Measurements from ENCODE around the gene SCYL3. TPM values are rescaled to one million over a fixed set of nuclear protein-coding genes. Genes with fewer than 3 reads are reported as not detected.
A peak's percentile ranks its signal among the peaks of the same experiment; 100 is the strongest.

Gene SCYL3
- total RNA-seq, 2 donors from 2014 or later, result 7.0 to 7.3 TPM

DNA sequence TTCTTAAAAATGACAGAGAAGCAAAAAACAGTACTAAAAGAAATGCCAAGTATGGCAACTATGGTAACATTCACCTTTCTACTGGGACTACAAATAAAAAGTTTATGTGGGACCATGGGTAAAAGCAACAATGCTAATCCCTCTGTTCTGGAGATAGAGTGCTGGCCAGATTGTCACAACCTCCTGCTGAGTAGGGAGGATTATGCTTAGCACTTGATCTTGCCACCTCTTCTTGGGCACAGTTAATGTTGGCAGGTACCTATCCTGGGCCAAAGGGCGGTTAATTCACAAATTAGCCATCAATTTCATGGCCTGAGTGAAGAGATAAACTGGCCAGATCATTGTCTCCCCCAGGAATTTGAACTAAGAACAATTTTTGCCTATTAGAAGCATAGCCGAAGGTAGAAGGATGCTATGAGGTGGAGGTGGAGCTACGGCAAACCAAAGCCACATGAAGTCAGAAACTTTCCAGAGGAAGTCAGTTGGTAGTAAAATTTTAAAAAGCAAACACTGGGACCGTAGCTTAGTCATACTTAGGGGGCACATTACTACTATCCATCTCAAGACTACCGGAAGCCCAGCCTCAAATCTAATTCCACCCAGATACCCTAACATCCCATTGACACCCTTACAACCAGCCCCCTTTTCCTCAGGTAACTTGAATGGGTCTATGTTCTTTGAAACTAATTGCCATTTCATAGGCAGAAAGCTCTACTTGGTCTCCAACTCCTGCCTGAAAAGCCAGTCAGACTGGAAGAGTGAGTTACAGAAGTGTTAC, 2.7 kb downstream of the SCYL3 start:
- Histone ChIP-seq H3K9me3 (no peaks in the 10 kb centered on the region), H3K36me3 (replicated peaks in 1 of 2; ENCODE audit: insufficient read depth in 1 of 2, low read depth in 2 of 2) (peaks cover 0 to 6% of the 10 kb centered on the region in 2 donors), H3K27me3 (no peaks in the 10 kb centered on the region), H3K4me3 (no peak overlapping the region), H3K27ac (peak overlapping the region; percentile 66 to 99 (median 98)), H3K4me1 (peaks cover 50% of the 10 kb centered on the region)
- 8 to 14% methylated on average over 5 of the region's 5 CpGs for WGBS, 2 donors
- intact Hi-C loops (cut with DNase I), result no loop called here
- no peak for ATAC-seq
- no peak for TF ChIP-seq POLR2A (IDR thresholded peaks at IDR 0.05)
- TF ChIP-seq, protein P1, sequence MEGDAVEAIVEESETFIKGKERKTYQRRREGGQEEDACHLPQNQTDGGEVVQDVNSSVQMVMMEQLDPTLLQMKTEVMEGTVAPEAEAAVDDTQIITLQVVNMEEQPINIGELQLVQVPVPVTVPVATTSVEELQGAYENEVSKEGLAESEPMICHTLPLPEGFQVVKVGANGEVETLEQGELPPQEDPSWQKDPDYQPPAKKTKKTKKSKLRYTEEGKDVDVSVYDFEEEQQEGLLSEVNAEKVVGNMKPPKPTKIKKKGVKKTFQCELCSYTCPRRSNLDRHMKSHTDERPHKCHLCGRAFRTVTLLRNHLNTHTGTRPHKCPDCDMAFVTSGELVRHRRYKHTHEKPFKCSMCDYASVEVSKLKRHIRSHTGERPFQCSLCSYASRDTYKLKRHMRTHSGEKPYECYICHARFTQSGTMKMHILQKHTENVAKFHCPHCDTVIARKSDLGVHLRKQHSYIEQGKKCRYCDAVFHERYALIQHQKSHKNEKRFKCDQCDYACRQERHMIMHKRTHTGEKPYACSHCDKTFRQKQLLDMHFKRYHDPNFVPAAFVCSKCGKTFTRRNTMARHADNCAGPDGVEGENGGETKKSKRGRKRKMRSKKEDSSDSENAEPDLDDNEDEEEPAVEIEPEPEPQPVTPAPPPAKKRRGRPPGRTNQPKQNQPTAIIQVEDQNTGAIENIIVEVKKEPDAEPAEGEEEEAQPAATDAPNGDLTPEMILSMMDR (IDR thresholded peaks at IDR 0.05), result no peak
- peak; percentile 35 to 72 (median 60) for DNase-seq

- DNase-seq (no peak), ATAC-seq (no peak)
- intact Hi-C loops (cut with DNase I), result no loop called here
- 90 to 93% methylated on average over 2 of the region's 2 CpGs for WGBS, 2 donors
- Histone ChIP-seq H3K9me3 (no peaks in the 10 kb centered on the region), H3K4me3 (no peak overlapping the region), H3K36me3 (replicated peaks in 1 of 2; ENCODE audit: insufficient read depth in 1 of 2, low read depth in 2 of 2) (peaks cover 0 to 6% of the 10 kb centered on the region in 2 donors), H3K27ac (peak overlapping the region in 2 of 4 donors; percentile 98 to 99), H3K27me3 (no peaks in the 10 kb centered on the region), H3K4me1 (peaks cover 49% of the 10 kb centered on the region)
- TF ChIP-seq, protein P1 (IDR thresholded peaks at IDR 0.05), result no peak
- TF ChIP-seq POLR2A (IDR thresholded peaks at IDR 0.05), result no peak
Observed at GRCh38 chr1:169889871-169890270, 3.8 kb downstream of the SCYL3 start.

- Histone ChIP-seq H3K27me3 (no peaks in the 10 kb centered on the region), H3K36me3 (replicated peaks in 1 of 2; ENCODE audit: insufficient read depth in 1 of 2, low read depth in 2 of 2) (peaks cover 0 to 6% of the 10 kb centered on the region in 2 donors), H3K9me3 (no peaks in the 10 kb centered on the region), H3K27ac (no peak overlapping the region), H3K4me3 (no peak overlapping the region), H3K4me1 (peaks cover 34% of the 10 kb centered on the region)
- TF ChIP-seq POLR2A (IDR thresholded peaks at IDR 0.05), result no peak
- TF ChIP-seq, protein P1 (IDR thresholded peaks at IDR 0.05), result no peak
- intact Hi-C loops (cut with DNase I), result no loop called here
- 93% methylated on average over 2 of the region's 2 CpGs for WGBS, 2 donors
- no peak for DNase-seq
- no peak for ATAC-seq
Observed at GRCh38 chr1:169886931-169887330, 6.8 kb downstream of the SCYL3 start.

- Histone ChIP-seq H3K9me3 (no peaks in the 10 kb centered on the region), H3K4me3 (no peak overlapping the region), H3K4me1 (peaks cover 29% of the 10 kb centered on the region), H3K27ac (no peak overlapping the region), H3K36me3 (replicated peaks in 1 of 2; ENCODE audit: insufficient read depth in 1 of 2, low read depth in 2 of 2) (peaks cover 0 to 6% of the 10 kb centered on the region in 2 donors), H3K27me3 (no peaks in the 10 kb centered on the region)
- DNase-seq (no peak), ATAC-seq (no peak)
- no peak for TF ChIP-seq POLR2A (IDR thresholded peaks at IDR 0.05)
- TF ChIP-seq, protein P1 (IDR thresholded peaks at IDR 0.05), result no peak
- intact Hi-C loops (cut with DNase I), result no loop called here
- 62 to 76% methylated on average over 1 of the region's 1 CpG for WGBS, 2 donors
Observed at GRCh38 chr1:169886422-169886821, 7.3 kb downstream of the SCYL3 start.

DNA sequence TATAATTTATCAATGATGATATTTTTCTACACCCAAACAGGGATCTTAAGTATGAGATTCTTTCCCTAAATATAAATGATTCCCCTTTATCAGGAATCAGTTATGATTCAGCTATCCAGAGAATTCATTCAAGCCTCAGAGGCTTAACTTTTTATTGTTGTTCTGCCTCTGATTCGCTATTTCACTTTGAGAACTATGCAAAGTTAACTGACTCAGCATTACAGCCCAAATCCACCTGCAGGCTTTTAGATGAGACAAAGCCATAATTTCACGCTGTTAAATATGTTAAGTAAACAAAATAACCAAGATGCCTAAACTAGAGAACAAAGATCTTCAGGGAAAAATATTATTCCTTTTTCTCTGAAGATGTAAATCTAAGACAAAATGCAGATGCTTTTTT, 8.5 kb downstream of the SCYL3 start:
- TF ChIP-seq, protein P1 (IDR thresholded peaks at IDR 0.05), result no peak
- no peak for TF ChIP-seq POLR2A (IDR thresholded peaks at IDR 0.05)
- H3K9me3 ChIP-seq, result no peaks in the 10 kb centered on the region
- 94 to 98% methylated on average over 2 of the region's 2 CpGs for WGBS, 2 donors
- intact Hi-C loops (cut with DNase I), result no loop called here
- no peaks in the 10 kb centered on the region for H3K27me3 ChIP-seq
- no peak overlapping the region for H3K27ac ChIP-seq
- H3K4me3 ChIP-seq, result no peak overlapping the region
- DNase-seq, result no peak
- peaks cover 0 to 6% of the 10 kb centered on the region in 2 donors for H3K36me3 ChIP-seq (replicated peaks in 1 of 2; ENCODE audit: insufficient read depth in 1 of 2, low read depth in 2 of 2)
- ATAC-seq, result no peak
- peaks cover 17% of the 10 kb centered on the region for H3K4me1 ChIP-seq
